Astrocyte (in vitro differentiated cells and primary cell): Measurements from ENCODE around the gene C11orf42. TPM values are rescaled to one million over a fixed set of nuclear protein-coding genes. Genes with fewer than 3 reads are reported as not detected.

ENCODE experiments used
- DNase-seq: peaks from one replicate; pipeline ENCODE4 v3.0.0-alpha.2; 2010; ENCODE audit warnings: low read depth
- FAIRE-seq: peaks from 2 replicates; lab custom pipeline; 2011; peaks lifted over from hg19 to GRCh38; lab: Jason Lieb, UNC
- H2AFZ ChIP-seq: 2 replicates; pipeline ENCODE4 v1.6.0; 2012; ENCODE audit warnings: low read depth, low read length, inconsistent platforms
- H3K27ac ChIP-seq: 2 replicates; pipeline ENCODE4 v1.5.1; 2011; ENCODE audit warnings: low read depth, low read length, inconsistent platforms
- H3K27me3 ChIP-seq: 2 replicates; pipeline ENCODE4 v1.6.0; 2011; ENCODE audit warnings: low read length, inconsistent platforms; ENCODE audit not compliant: insufficient read depth
- H3K36me3 ChIP-seq: 2 replicates; pipeline ENCODE4 v1.5.1; 2011; ENCODE audit warnings: low read length, inconsistent platforms; ENCODE audit not compliant: insufficient read depth
- H3K4me1 ChIP-seq: 2 replicates; pipeline ENCODE4 v1.5.1; 2011; ENCODE audit warnings: low read length, inconsistent platforms; ENCODE audit not compliant: insufficient read depth
- H3K4me2 ChIP-seq: 2 replicates; pipeline ENCODE4 v1.6.0; 2012; ENCODE audit warnings: low read length, inconsistent platforms
- H3K4me3 ChIP-seq: 2 replicates; pipeline ENCODE4 v1.5.1; 2011; ENCODE audit warnings: low read depth, mild to moderate bottlenecking, low read length, inconsistent platforms; ENCODE audit not compliant: insufficient read depth
- H3K79me2 ChIP-seq: 2 replicates; pipeline ENCODE4 v1.6.0; 2012; ENCODE audit warnings: mild to moderate bottlenecking, low read length, inconsistent platforms; ENCODE audit not compliant: insufficient read depth
- H3K9ac ChIP-seq: 2 replicates; pipeline ENCODE4 v1.6.0; 2012; ENCODE audit warnings: mild to moderate bottlenecking, low read length, inconsistent platforms
- H3K9me3 ChIP-seq: 2 replicates; pipeline ENCODE4 v1.5.1; 2012; ENCODE audit warnings: low read depth, mild to moderate bottlenecking, low read length, inconsistent platforms; ENCODE audit not compliant: insufficient read depth
- H4K20me1 ChIP-seq: 2 replicates; pipeline ENCODE4 v1.6.0; 2012; ENCODE audit warnings: low read length, inconsistent platforms; ENCODE audit not compliant: insufficient read depth
- H3K27ac Mint-ChIP-seq: one replicate; pipeline ENCODE4 v1.8.0; 2021; ENCODE audit warnings: mild to moderate bottlenecking, mixed read lengths; ENCODE audit not compliant: unreplicated experiment
- H3K27me3 Mint-ChIP-seq: one replicate; pipeline ENCODE4 v1.8.0; 2021; ENCODE audit warnings: low read depth, mixed read lengths; ENCODE audit not compliant: unreplicated experiment
- H3K36me3 Mint-ChIP-seq: one replicate; pipeline ENCODE4 v1.8.0; 2021; ENCODE audit warnings: low read depth, mixed read lengths; ENCODE audit not compliant: unreplicated experiment
- H3K4me1 Mint-ChIP-seq: one replicate; pipeline ENCODE4 v1.8.0; 2021; ENCODE audit warnings: low read depth, mixed read lengths; ENCODE audit not compliant: unreplicated experiment
- H3K4me3 Mint-ChIP-seq: one replicate; pipeline ENCODE4 v1.8.0; 2021; ENCODE audit warnings: mild to moderate bottlenecking, moderate library complexity, mixed read lengths; ENCODE audit not compliant: unreplicated experiment
- H3K9me3 Mint-ChIP-seq: one replicate; pipeline ENCODE4 v1.8.0; 2021; ENCODE audit warnings: mild to moderate bottlenecking, mixed read lengths; ENCODE audit not compliant: unreplicated experiment
- CTCF ChIP-seq: IDR thresholded peaks from 2 replicates; pipeline ENCODE4 v1.5.1; 2011; ENCODE audit warnings: low read depth, mild to moderate bottlenecking, inconsistent platforms, low read length, moderate library complexity; ENCODE audit not compliant: insufficient read depth
- EZH2 ChIP-seq: IDR thresholded peaks from 2 replicates; pipeline ENCODE4 v1.6.1; 2012; ENCODE audit warnings: mild to moderate bottlenecking, low read length, inconsistent platforms; ENCODE audit not compliant: insufficient read depth
- total RNA-seq: library from RNA; stranded (reverse); gene quantifications from 2 replicates; pipeline ENCODE4 v1.2.1, GENCODE V29; 2021

Gene C11orf42
- total RNA-seq, 1 donor from 2014 or later = not detected

GRCh38 chr11:6258571-6259081 lies 53.3 kb downstream of the C11orf42 start:
- Mint-ChIP-seq H3K36me3 (no peaks in the 10 kb centered on the region), H3K27ac (no peak overlapping the region), H3K27me3 (peaks cover 5% of the 10 kb centered on the region), H3K4me3 (peak overlapping the region; percentile 73), H3K4me1 (peaks cover 3% of the 10 kb centered on the region), H3K9me3 (no peaks in the 10 kb centered on the region)
- H3K9ac ChIP-seq = no peak overlapping the region
- H3K79me2 ChIP-seq = no peaks in the 10 kb centered on the region
- TF ChIP-seq CTCF = no peak
- TF ChIP-seq EZH2 = no peak
- H3K27me3 ChIP-seq = peaks cover 62% of the 10 kb centered on the region
- DNase-seq = no peak
- no peaks in the 10 kb centered on the region for H3K9me3 ChIP-seq
- H2AFZ ChIP-seq = peak overlapping the region; percentile 32
- H3K27ac ChIP-seq = no peak overlapping the region
- H3K4me3 ChIP-seq = no peak overlapping the region
- H3K4me2 ChIP-seq = peak overlapping the region; percentile 77
- no peaks in the 10 kb centered on the region for H4K20me1 ChIP-seq
- H3K36me3 ChIP-seq = no peaks in the 10 kb centered on the region
- no peak for FAIRE-seq
- H3K4me1 ChIP-seq = peaks cover 5% of the 10 kb centered on the region

- no peak for TF ChIP-seq CTCF
- TF ChIP-seq EZH2 = no peak
- Histone ChIP-seq H3K27me3 (peaks cover 65% of the 10 kb centered on the region), H3K4me3 (no peak overlapping the region), H3K36me3 (no peaks in the 10 kb centered on the region), H3K4me2 (no peak overlapping the region), H2AFZ (no peak overlapping the region), H3K79me2 (no peaks in the 10 kb centered on the region), H3K4me1 (peaks cover 5% of the 10 kb centered on the region), H3K27ac (no peak overlapping the region), H3K9ac (no peak overlapping the region), H4K20me1 (no peaks in the 10 kb centered on the region), H3K9me3 (no peaks in the 10 kb centered on the region)
- Mint-ChIP-seq H3K27ac (no peak overlapping the region), H3K36me3 (no peaks in the 10 kb centered on the region), H3K27me3 (peaks cover 14% of the 10 kb centered on the region), H3K4me3 (no peak overlapping the region), H3K9me3 (no peaks in the 10 kb centered on the region), H3K4me1 (peaks cover 3% of the 10 kb centered on the region)
- FAIRE-seq = no peak
- no peak for DNase-seq
Observed at GRCh38 chr11:6260207-6260726, 54.9 kb downstream of the C11orf42 start.

Other genes starting within 250 kb of the C11orf42 start
- not detected in 2 replicates for gene OR56A5, start 237.1 kb upstream of the C11orf42 start, total RNA-seq
- not detected in 2 replicates for gene OR52L1, start 218.6 kb upstream of the C11orf42 start, total RNA-seq
- gene OR56A4, start 198.6 kb upstream of the C11orf42 start, total RNA-seq = not detected in 2 replicates
- gene OR56A1, start 174.8 kb upstream of the C11orf42 start, total RNA-seq = not detected in 2 replicates
- not detected in 2 replicates for gene OR56B4, start 97.9 kb upstream of the C11orf42 start, total RNA-seq
- gene OR52B2, start 35.2 kb upstream of the C11orf42 start, total RNA-seq = not detected in 2 replicates
- not detected in 2 replicates for gene OR52W1, start 6.3 kb upstream of the C11orf42 start, total RNA-seq
- gene FHIP1B, start 29.1 kb downstream of the C11orf42 start, total RNA-seq = 18.2 and 19.6 TPM in 2 replicates
- 0.16 and 0.31 TPM in 2 replicates for gene CNGA4, start 33.5 kb downstream of the C11orf42 start, total RNA-seq
- 1.8 and 7.6 TPM in 2 replicates for gene CCKBR, start 54.3 kb downstream of the C11orf42 start, total RNA-seq
- gene CAVIN3, start 114.9 kb downstream of the C11orf42 start, total RNA-seq = 51.0 and 57.3 TPM in 2 replicates
- 22.7 and 25.2 TPM in 2 replicates for gene SMPD1, start 184.9 kb downstream of the C11orf42 start, total RNA-seq
- 35.5 and 36.3 TPM in 2 replicates for gene APBB1, start 213.5 kb downstream of the C11orf42 start, total RNA-seq
- gene HPX, start 235.4 kb downstream of the C11orf42 start, total RNA-seq = 1.7 and 1.9 TPM in 2 replicates